HCT116 (cell line): ENCODE measurements around the gene ARHGEF10L. TPM values are rescaled to one million over a fixed set of nuclear protein-coding genes. Genes with fewer than 3 reads are reported as not detected.

Source experiments
- ATAC-seq: fragments of 200-7000 bp; cut with Tn5 transposase; 2 replicates; pipeline ENCODE4 v1.9.1; 2020; ENCODE audit warnings: mild to moderate bottlenecking, moderate library complexity
- BruUV-seq: library from RNA; stranded (reverse); fragments of 400-500 nt; replicated peaks from 2 replicates; lab custom pipeline; 2021; lab: Mats Ljungman, UMichigan
- CTCF ChIA-PET: fragments of 300-600 bp; sonication (Branson Sonifier 250); formaldehyde crosslinking; loops from one replicate; lab custom pipeline; 2021; ENCODE audit warnings: antibody characterized with exemption; lab: Charles Lee
- POLR2A ChIA-PET: fragments of 300-600, 350-600 bp; sonication (Branson Sonifier 250); formaldehyde crosslinking; loops from one replicate; lab custom pipeline; 2021; ENCODE audit warnings: antibody characterized with exemption; lab: Charles Lee
- RAD21 ChIA-PET, 2 experiments: fragments of 300-600 bp; sonication (Branson Sonifier 250); formaldehyde crosslinking; loops; one replicate each; lab custom pipeline; 2023; ENCODE audit warnings: low total read pairs in 2 of 2; ENCODE audit not compliant: uncharacterized antibody in 2 of 2, unreplicated experiment in 2 of 2, low non-redundant PET in 1 of 2; lab: Charles Lee
- DNase-seq: peaks from one replicate; pipeline ENCODE4 v3.0.0-alpha.2; 2010; ENCODE audit warnings: low read depth, low spot score
- H2AFZ ChIP-seq: fragments of 200-600 bp; shearing (Covaris generic), sonication (generic); 2 replicates; pipeline ENCODE4 v1.6.1; 2017; ENCODE audit warnings: low read depth, mixed run types, mixed read lengths, antibody characterized with exemption, low read length; ENCODE audit not compliant: poor library complexity, severe bottlenecking
- H3K27ac ChIP-seq: 2 replicates; pipeline ENCODE4 v1.5.1; 2012; ENCODE audit warnings: low read depth, low read length
- H3K27me3 ChIP-seq: fragments of 200-600 bp; sonication (generic); 2 replicates; pipeline ENCODE4 v1.6.1; 2016; ENCODE audit warnings: mixed run types, low read length, mixed read lengths; ENCODE audit not compliant: insufficient read depth
- H3K36me3 ChIP-seq, 2 experiments: fragments of 200-500 bp in 1 of 2; fragments of 200-600 bp in 1 of 2; sonication (Bioruptor generic) in 1 of 2; sonication (generic) in 1 of 2; 2 replicates each; pipeline versions ENCODE4 v1.5.1 to v1.6.1; 2014 to 2016; ENCODE audit warnings: low read length in 2 of 2, inconsistent platforms in 1 of 2, mixed read lengths in 1 of 2, mixed run types in 1 of 2; ENCODE audit not compliant: insufficient read depth in 2 of 2, control insufficient read depth in 1 of 2
- H3K4me1 ChIP-seq, 2 experiments: fragments of 200-600 bp in 1 of 2; sonication (generic) in 1 of 2; 2 replicates each; pipeline versions ENCODE4 v1.5.1 to v1.6.1; 2012 to 2017; ENCODE audit warnings: low read length in 2 of 2, inconsistent platforms in 1 of 2, mild to moderate bottlenecking in 1 of 2, mixed read lengths in 1 of 2, mixed run types in 1 of 2, moderate library complexity in 1 of 2; ENCODE audit not compliant: insufficient read depth in 2 of 2, control insufficient read depth in 1 of 2
- H3K4me2 ChIP-seq: fragments of 200-600 bp; sonication (generic); 2 replicates; pipeline ENCODE4 v1.6.1; 2017; ENCODE audit warnings: mixed run types, low read length, mixed read lengths
- H3K4me3 ChIP-seq, 2 experiments: fragments of 200-600 bp in 1 of 2; sonication (generic) in 1 of 2; replicated peaks in 1 of 2; 2 replicates each; pipeline ENCODE4 v1.5.1; 2011 to 2016; ENCODE audit warnings: low read length in 2 of 2, control low read depth in 1 of 2, low read depth in 1 of 2, mild to moderate bottlenecking in 1 of 2, mixed read lengths in 1 of 2, mixed run types in 1 of 2
- H3K79me2 ChIP-seq: fragments of 200-600 bp; sonication (generic); 2 replicates; pipeline ENCODE4 v1.6.1; 2017; ENCODE audit warnings: mild to moderate bottlenecking, mixed run types, low read length, moderate library complexity, mixed read lengths; ENCODE audit not compliant: insufficient read depth
- H3K9ac ChIP-seq: fragments of 200-600 bp; sonication (generic); 2 replicates; pipeline ENCODE4 v1.6.1; 2016; ENCODE audit warnings: low read length, mixed read lengths
- H3K9me2 ChIP-seq: fragments of 200-600 bp; sonication (generic), shearing (Covaris generic); 2 replicates; pipeline ENCODE4 v1.6.1; 2017; ENCODE audit warnings: mixed run types, mild to moderate bottlenecking, moderate library complexity; ENCODE audit not compliant: insufficient read depth
- H3K9me3 ChIP-seq, 2 experiments: fragments of 200-500 bp in 1 of 2; fragments of 200-600 bp in 1 of 2; sonication (Bioruptor generic) in 1 of 2; sonication (generic) in 1 of 2; 2 replicates each; pipeline ENCODE4 v1.6.1; 2014 to 2017; ENCODE audit warnings: low read length in 2 of 2, mixed read lengths in 2 of 2, inconsistent platforms in 1 of 2, low read depth in 1 of 2, mild to moderate bottlenecking in 1 of 2, mixed run types in 1 of 2, moderate library complexity in 1 of 2; ENCODE audit not compliant: control insufficient read depth in 1 of 2, insufficient read depth in 1 of 2
- H4K20me1 ChIP-seq: fragments of 200-600 bp; sonication (generic), shearing (Covaris generic); 2 replicates; pipeline ENCODE4 v1.6.1; 2017; ENCODE audit warnings: mixed run types, mild to moderate bottlenecking, moderate library complexity; ENCODE audit not compliant: insufficient read depth
- CBX3 ChIP-seq: IDR thresholded peaks from 2 replicates; pipeline ENCODE4 v1.6.1; 2012; ENCODE audit warnings: low read depth
- CEBPB ChIP-seq: IDR thresholded peaks from 2 replicates; pipeline ENCODE4 v1.6.1; 2012; ENCODE audit warnings: low read depth
- CTCF ChIP-seq, 3 experiments: fragments of 200-600 bp in 1 of 3; sonication (generic) in 1 of 3; IDR thresholded peaks in 2 of 3; conservative IDR thresholded peaks in 1 of 3; 2 replicates each; pipeline ENCODE4 v1.5.1; 2012 to 2017; ENCODE audit warnings: low read depth in 2 of 3, low read length in 2 of 3, antibody characterized with exemption in 1 of 3, borderline replicate concordance in 1 of 3, control low read depth in 1 of 3, mild to moderate bottlenecking in 1 of 3, mixed read lengths in 1 of 3, mixed run types in 1 of 3, moderate library complexity in 1 of 3; ENCODE audit not compliant: insufficient read depth in 1 of 3
- EGR1 ChIP-seq: IDR thresholded peaks from 2 replicates; pipeline ENCODE4 v1.6.1; 2012; ENCODE audit warnings: low read depth
- ELF1 ChIP-seq: IDR thresholded peaks from 2 replicates; pipeline ENCODE4 v1.6.1; 2012; ENCODE audit warnings: low read depth, borderline replicate concordance
- EZH2 ChIP-seq: fragments of 200-600 bp; sonication (generic); IDR thresholded peaks from 2 replicates; pipeline ENCODE4 v1.6.1; 2017; ENCODE audit warnings: antibody characterized with exemption, mixed run types
- EZH2phosphoT487 ChIP-seq: fragments of 200-600 bp; IDR thresholded peaks from 2 replicates; pipeline ENCODE4 v1.6.1; 2018; ENCODE audit warnings: antibody characterized with exemption, borderline replicate concordance
- FOSL1 ChIP-seq: IDR thresholded peaks from 2 replicates; pipeline ENCODE4 v1.6.1; 2012; ENCODE audit warnings: low read depth
- JUND ChIP-seq: IDR thresholded peaks from 2 replicates; pipeline ENCODE4 v1.6.1; 2012
- POLR2AphosphoS5 ChIP-seq: IDR thresholded peaks from 2 replicates; pipeline ENCODE4 v1.6.1; 2011; ENCODE audit warnings: mild to moderate bottlenecking, low read depth, low read length, moderate library complexity
- SP1 ChIP-seq: IDR thresholded peaks from 2 replicates; pipeline ENCODE4 v1.6.1; 2012; ENCODE audit warnings: low read depth
- SRF ChIP-seq: IDR thresholded peaks from 2 replicates; pipeline ENCODE4 v1.6.1; 2012; ENCODE audit warnings: low read depth
- TCF7L2 ChIP-seq: IDR thresholded peaks from 2 replicates; pipeline ENCODE4 v1.7.0; 2011; ENCODE audit warnings: borderline replicate concordance, inconsistent platforms; ENCODE audit not compliant: insufficient read depth, insufficient read length; ENCODE audit errors: extremely low read depth
- intact Hi-C: fragments of 100-400 bp; cut with micrococcal nuclease; formaldehyde crosslinking; loops from 2 replicates; pipeline ENCODE4 v1.10.0; 2022
- total RNA-seq: library from RNA; stranded (reverse); gene quantifications from one replicate; pipeline ENCODE4 v1.2.1, GENCODE V29; 2021; ENCODE audit not compliant: unreplicated experiment
- TF ChIP-seq, protein P1 (sequence below): IDR thresholded peaks from 2 replicates; pipeline ENCODE4 v1.6.1; 2012
- TF ChIP-seq, protein P2 (sequence below): IDR thresholded peaks from 2 replicates; pipeline ENCODE4 v1.6.1; 2012
- TF ChIP-seq, protein P3 (sequence below): IDR thresholded peaks from 2 replicates; pipeline ENCODE4 v1.6.1; 2011; ENCODE audit warnings: mild to moderate bottlenecking, low read length, moderate library complexity; ENCODE audit not compliant: insufficient replicate concordance; ENCODE audit errors: extremely low read depth

Gene ARHGEF10L
- total RNA-seq, 1 experiment from 2014 or later: 14.7 TPM

GRCh38 chr1:17668624-17669175 lies 129.2 kb downstream of the ARHGEF10L start (continued):
- TF ChIP-seq TCF7L2 (no peak), SP1 (no peak), SRF (no peak), EZH2phosphoT487 (no peak), EZH2 (no peak), CBX3 (no peak), CEBPB (no peak)
- TF ChIP-seq, all 23 proteins: peak for 0

DNA sequence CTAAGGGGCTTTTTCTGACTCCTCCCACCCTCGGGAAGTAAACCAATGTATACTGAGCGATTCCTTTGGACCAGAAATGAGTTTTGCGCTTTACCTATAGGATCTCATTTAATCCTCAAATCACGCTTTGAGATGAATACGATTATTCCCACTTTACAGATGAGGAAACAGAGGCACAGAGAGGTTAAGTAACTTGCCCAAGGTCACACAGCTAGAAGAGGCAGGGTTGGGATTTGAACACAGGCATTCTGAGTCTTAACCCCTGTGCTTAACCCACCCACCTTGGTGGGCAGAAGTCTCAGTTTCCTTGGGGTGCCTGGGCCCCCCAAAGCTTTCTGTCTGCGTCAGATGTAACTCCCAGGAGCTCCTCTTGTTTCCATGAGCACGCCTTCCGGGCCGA lies 129.8 kb downstream of the ARHGEF10L start:
- TF ChIP-seq CTCF (IDR thresholded peaks at IDR 0.05 in 2 of 3, conservative IDR thresholded peaks at IDR 0.05 in 1 of 3; ENCODE audit: borderline replicate concordance in 1 of 3, insufficient read depth in 1 of 3, low read depth in 2 of 3, low read length in 2 of 3) (no peak), ELF1 (no peak), EZH2 (no peak), SP1 (no peak), EGR1 (no peak), JUND (no peak), SRF (no peak), FOSL1 (no peak), EZH2phosphoT487 (no peak), POLR2AphosphoS5 (no peak), CEBPB (no peak)
- TF ChIP-seq, protein P1, sequence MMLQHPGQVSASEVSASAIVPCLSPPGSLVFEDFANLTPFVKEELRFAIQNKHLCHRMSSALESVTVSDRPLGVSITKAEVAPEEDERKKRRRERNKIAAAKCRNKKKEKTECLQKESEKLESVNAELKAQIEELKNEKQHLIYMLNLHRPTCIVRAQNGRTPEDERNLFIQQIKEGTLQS: no peak
- TF ChIP-seq, protein P2, sequence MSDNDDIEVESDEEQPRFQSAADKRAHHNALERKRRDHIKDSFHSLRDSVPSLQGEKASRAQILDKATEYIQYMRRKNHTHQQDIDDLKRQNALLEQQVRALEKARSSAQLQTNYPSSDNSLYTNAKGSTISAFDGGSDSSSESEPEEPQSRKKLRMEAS: no peak
- TF ChIP-seq, protein P3, sequence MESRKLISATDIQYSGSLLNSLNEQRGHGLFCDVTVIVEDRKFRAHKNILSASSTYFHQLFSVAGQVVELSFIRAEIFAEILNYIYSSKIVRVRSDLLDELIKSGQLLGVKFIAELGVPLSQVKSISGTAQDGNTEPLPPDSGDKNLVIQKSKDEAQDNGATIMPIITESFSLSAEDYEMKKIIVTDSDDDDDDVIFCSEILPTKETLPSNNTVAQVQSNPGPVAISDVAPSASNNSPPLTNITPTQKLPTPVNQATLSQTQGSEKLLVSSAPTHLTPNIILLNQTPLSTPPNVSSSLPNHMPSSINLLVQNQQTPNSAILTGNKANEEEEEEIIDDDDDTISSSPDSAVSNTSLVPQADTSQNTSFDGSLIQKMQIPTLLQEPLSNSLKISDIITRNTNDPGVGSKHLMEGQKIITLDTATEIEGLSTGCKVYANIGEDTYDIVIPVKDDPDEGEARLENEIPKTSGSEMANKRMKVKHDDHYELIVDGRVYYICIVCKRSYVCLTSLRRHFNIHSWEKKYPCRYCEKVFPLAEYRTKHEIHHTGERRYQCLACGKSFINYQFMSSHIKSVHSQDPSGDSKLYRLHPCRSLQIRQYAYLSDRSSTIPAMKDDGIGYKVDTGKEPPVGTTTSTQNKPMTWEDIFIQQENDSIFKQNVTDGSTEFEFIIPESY: no peak
- no peak overlapping the region for H3K4me2 ChIP-seq
- H3K36me3 ChIP-seq: no peaks in the 10 kb centered on the region
- ATAC-seq: no peak
- RAD21 ChIA-PET: no interaction called here
- no peak overlapping the region for H3K4me3 ChIP-seq
- no peaks in the 10 kb centered on the region for H4K20me1 ChIP-seq
- no peak overlapping the region for H3K9ac ChIP-seq
- H3K9me2 ChIP-seq: no peaks in the 10 kb centered on the region
- H3K4me1 ChIP-seq: 0 out of 4 replicates have a peak, but pooled peaks cover 0 to 4% of the 10 kb centered on the region in 2 experiments
- POLR2A ChIA-PET: no interaction called here
- CTCF ChIA-PET: no interaction called here
- H3K9me3 ChIP-seq: no peaks in the 10 kb centered on the region
- H2AFZ ChIP-seq: no peak overlapping the region
- no TSS peak for BruUV-seq
- H3K27me3 ChIP-seq: no peaks in the 10 kb centered on the region
- DNase-seq: no peak
- no peak overlapping the region for H3K27ac ChIP-seq
- intact Hi-C loops: no loop called here
- no peaks in the 10 kb centered on the region for H3K79me2 ChIP-seq
